ENCODE data around the gene PTTG2. TPM values are rescaled to one million over a fixed set of nuclear protein-coding genes. Genes with fewer than 3 reads are reported as not detected.
A peak's percentile ranks its signal among the peaks of the same experiment; 100 is the strongest.
"Not testable (repeated sequence)": the region's sequence is repeated elsewhere in the genome, so short reads cannot be mapped to it uniquely, and the experiment has no call there.

The PTTG2 gene
- 1 to 10 TPM; 1.7 to 2.2 TPM for total RNA-seq

GRCh38 chr4:37960098-37960497 is at the start of gene PTTG2:
Gene PTTG2 (plus strand): TSS chr4:37960398. CDS start chr4:37960435, 37 bp downstream.
- Mint-ChIP-seq H3K4me3 (no peak within 1 kb of the TSS), H3K36me3 (ENCODE audit: low read depth) (peaks cover 2% of the 10 kb centered on the region), H3K4me1 (peaks cover 2% of the 10 kb centered on the region), H3K9me3 (no peaks in the 10 kb centered on the region), H3K27ac (no peak within 1 kb of the TSS), H3K27me3 (no peaks in the 10 kb centered on the region)
- ChIA-PET CTCF (interaction anchor here (1.0 kb wide), 1 partner anchor 26 kb away, joined by 3 read pairs; no protein-coding TSS in a partner anchor), POLR2A (no interaction called here)
- DNase-seq = no peak

- H3K4me3 Mint-ChIP-seq = no peak overlapping the region
- POLR2A ChIA-PET = no interaction called here
These were observed 45.7 kb upstream of the PTTG2 start for GRCh38 chr4:37914539-37914938.

GRCh38 chr4:37917388-37917787 is 42.8 kb upstream of the PTTG2 start:
- H3K27ac Mint-ChIP-seq = no peak overlapping the region
- CTCF ChIA-PET = interaction anchor here (0.6 kb wide), 1 partner anchor 145 kb away, joined by 3 read pairs; no protein-coding TSS in a partner anchor
- no peaks in the 10 kb centered on the region for H3K27me3 Mint-ChIP-seq
- H3K9me3 Mint-ChIP-seq = no peaks in the 10 kb centered on the region
- H3K36me3 Mint-ChIP-seq (ENCODE audit: low read depth) = peaks cover 15% of the 10 kb centered on the region
- no peak for DNase-seq
- peaks cover 7% of the 10 kb centered on the region for H3K4me1 Mint-ChIP-seq
- no peak overlapping the region for H3K4me3 Mint-ChIP-seq
- POLR2A ChIA-PET = no interaction called here

More at GRCh38 chr4:37914539-37914938, 45.7 kb upstream of the PTTG2 start:
- peaks cover 5% of the 10 kb centered on the region for H3K4me1 Mint-ChIP-seq
- H3K27me3 Mint-ChIP-seq = no peaks in the 10 kb centered on the region
- H3K9me3 Mint-ChIP-seq = no peaks in the 10 kb centered on the region
- H3K36me3 Mint-ChIP-seq (ENCODE audit: low read depth) = peaks cover 16% of the 10 kb centered on the region
- no peak overlapping the region for H3K27ac Mint-ChIP-seq
- CTCF ChIA-PET = interaction anchor here (1.4 to 1.7 kb wide), 3 partner anchors 9 to 17 kb away, joined by 3 to 4 read pairs (median 4); no protein-coding TSS in a partner anchor
- DNase-seq = no peak

GRCh38 chr4:37918653-37919052 is 41.5 kb upstream of the PTTG2 start:
- DNase-seq = no peak
- POLR2A ChIA-PET = no interaction called here
- Mint-ChIP-seq H3K4me1 (peaks cover 7% of the 10 kb centered on the region), H3K4me3 (no peak overlapping the region), H3K27me3 (no peaks in the 10 kb centered on the region), H3K9me3 (no peaks in the 10 kb centered on the region), H3K27ac (no peak overlapping the region), H3K36me3 (ENCODE audit: low read depth) (peaks cover 22% of the 10 kb centered on the region)
- CTCF ChIA-PET = no interaction called here

GRCh38 chr4:37922328-37922727 is 37.9 kb upstream of the PTTG2 start:
- peak overlapping the region; percentile 27 for H3K27ac Mint-ChIP-seq
- no peaks in the 10 kb centered on the region for H3K27me3 Mint-ChIP-seq
- H3K4me3 Mint-ChIP-seq = no peak overlapping the region
- CTCF ChIA-PET = interaction anchor here (0.7 to 1.3 kb wide), 2 partner anchors 9 to 14 kb away, joined by 3 to 4 read pairs; no protein-coding TSS in a partner anchor
- peaks cover 19% of the 10 kb centered on the region for H3K36me3 Mint-ChIP-seq (ENCODE audit: low read depth)
- no peaks in the 10 kb centered on the region for H3K9me3 Mint-ChIP-seq
- peaks cover 9% of the 10 kb centered on the region for H3K4me1 Mint-ChIP-seq
- POLR2A ChIA-PET = no interaction called here
- DNase-seq = no peak

GRCh38 chr4:37923089-37923488 is 37.1 kb upstream of the PTTG2 start:
- CTCF ChIA-PET = interaction anchor here (1.2 kb wide), 1 partner anchor 9 kb away, joined by 4 read pairs; no protein-coding TSS in a partner anchor
- Mint-ChIP-seq H3K36me3 (ENCODE audit: low read depth) (peaks cover 19% of the 10 kb centered on the region), H3K4me1 (peaks cover 14% of the 10 kb centered on the region)
- H3K4me3 Mint-ChIP-seq, DNase-seq, H3K27me3 Mint-ChIP-seq, H3K9me3 Mint-ChIP-seq, POLR2A ChIA-PET, H3K27ac Mint-ChIP-seq: not testable (repeated sequence)

- no peak for DNase-seq
- Mint-ChIP-seq H3K4me3 (no peak overlapping the region), H3K27ac (no peak overlapping the region), H3K27me3 (no peaks in the 10 kb centered on the region), H3K36me3 (ENCODE audit: low read depth) (peaks cover 25% of the 10 kb centered on the region), H3K4me1 (peaks cover 33% of the 10 kb centered on the region), H3K9me3 (no peaks in the 10 kb centered on the region)
- ChIA-PET POLR2A (no interaction called here), CTCF (no interaction called here)
These were observed 35.3 kb upstream of the PTTG2 start for GRCh38 chr4:37924946-37925345.

- peaks cover 29% of the 10 kb centered on the region for H3K4me1 Mint-ChIP-seq
- no peak overlapping the region for H3K4me3 Mint-ChIP-seq
- ChIA-PET CTCF (interaction anchor here (1.5 kb wide), 1 partner anchor 34 kb away, joined by 4 read pairs; no protein-coding TSS in a partner anchor), POLR2A (no interaction called here)
- H3K27ac Mint-ChIP-seq = no peak overlapping the region
- H3K27me3 Mint-ChIP-seq = no peaks in the 10 kb centered on the region
- H3K9me3 Mint-ChIP-seq = no peaks in the 10 kb centered on the region
- DNase-seq = no peak
- H3K36me3 Mint-ChIP-seq (ENCODE audit: low read depth) = peaks cover 31% of the 10 kb centered on the region
These were observed 32.8 kb upstream of the PTTG2 start for GRCh38 chr4:37927434-37927833.

- no peaks in the 10 kb centered on the region for H3K27me3 Mint-ChIP-seq
- peaks cover 27% of the 10 kb centered on the region for H3K36me3 Mint-ChIP-seq (ENCODE audit: low read depth)
- ChIA-PET CTCF (no interaction called here), POLR2A (no interaction called here)
- H3K4me3 Mint-ChIP-seq = no peak overlapping the region
- H3K27ac Mint-ChIP-seq = peak overlapping the region; percentile 23
- H3K9me3 Mint-ChIP-seq = peaks cover 3% of the 10 kb centered on the region
- DNase-seq = no peak
- H3K4me1 Mint-ChIP-seq = peaks cover 29% of the 10 kb centered on the region
These were observed 31.5 kb upstream of the PTTG2 start for GRCh38 chr4:37928426-37929416.

GRCh38 chr4:37934096-37934495 is 26.1 kb upstream of the PTTG2 start:
- peaks cover 34% of the 10 kb centered on the region for H3K36me3 Mint-ChIP-seq (ENCODE audit: low read depth)
- peaks cover 11% of the 10 kb centered on the region for H3K4me1 Mint-ChIP-seq
- peaks cover 3% of the 10 kb centered on the region for H3K9me3 Mint-ChIP-seq
- H3K27ac Mint-ChIP-seq = no peak overlapping the region
- H3K4me3 Mint-ChIP-seq = no peak overlapping the region
- H3K27me3 Mint-ChIP-seq = no peaks in the 10 kb centered on the region
- CTCF ChIA-PET = no interaction called here
- POLR2A ChIA-PET = no interaction called here
- DNase-seq = no peak

GRCh38 chr4:37934609-37935008 is 25.6 kb upstream of the PTTG2 start:
- no peak for DNase-seq
- no peak overlapping the region for H3K27ac Mint-ChIP-seq
- POLR2A ChIA-PET = no interaction called here
- peaks cover 31% of the 10 kb centered on the region for H3K36me3 Mint-ChIP-seq (ENCODE audit: low read depth)
- peaks cover 6% of the 10 kb centered on the region for H3K4me1 Mint-ChIP-seq
- no peaks in the 10 kb centered on the region for H3K27me3 Mint-ChIP-seq
- H3K9me3 Mint-ChIP-seq = peaks cover 3% of the 10 kb centered on the region
- no peak overlapping the region for H3K4me3 Mint-ChIP-seq
- CTCF ChIA-PET = no interaction called here

- H3K36me3 Mint-ChIP-seq (ENCODE audit: low read depth) = peaks cover 27% of the 10 kb centered on the region
- no peaks in the 10 kb centered on the region for H3K27me3 Mint-ChIP-seq
- H3K9me3 Mint-ChIP-seq = peaks cover 3% of the 10 kb centered on the region
- peaks cover 2% of the 10 kb centered on the region for H3K4me1 Mint-ChIP-seq
- POLR2A ChIA-PET = no interaction called here
- no peak overlapping the region for H3K4me3 Mint-ChIP-seq
- no peak overlapping the region for H3K27ac Mint-ChIP-seq
- DNase-seq = no peak
- CTCF ChIA-PET = no interaction called here
These were observed 25.2 kb upstream of the PTTG2 start for GRCh38 chr4:37935026-37935425.

- CTCF ChIA-PET = interaction anchor here (1.2 kb wide), 1 partner anchor 15 kb away, joined by 3 read pairs; no protein-coding TSS in a partner anchor
These were observed 23.2 kb upstream of the PTTG2 start for GRCh38 chr4:37936889-37937498.

More at GRCh38 chr4:37936889-37937498, 23.2 kb upstream of the PTTG2 start:
- Mint-ChIP-seq H3K4me1 (no peaks in the 10 kb centered on the region), H3K4me3 (no peak overlapping the region), H3K36me3 (ENCODE audit: low read depth) (peaks cover 22% of the 10 kb centered on the region), H3K9me3 (peaks cover 3% of the 10 kb centered on the region), H3K27ac (no peak overlapping the region), H3K27me3 (no peaks in the 10 kb centered on the region)
- no peak for DNase-seq
- POLR2A ChIA-PET = no interaction called here
